Fibroblast of lung (primary cell): ENCODE results near the gene MED10. TPM values are rescaled to one million over a fixed set of nuclear protein-coding genes. Genes with fewer than 3 reads are reported as not detected.

Experiments used
- DNase-seq, 2 donors: peaks; one replicate each; pipeline versions ENCODE4 v3.0.0 to v3.0.0-alpha.2; 2010; ENCODE audit warnings: low read depth in 2 of 2
- H2AFZ ChIP-seq: 2 replicates; pipeline ENCODE4 v1.5.1; 2012; ENCODE audit warnings: low read length, control low read depth, inconsistent platforms
- H3K27ac ChIP-seq: 2 replicates; pipeline ENCODE4 v1.5.1; 2011; ENCODE audit warnings: low read length, control low read depth; ENCODE audit not compliant: insufficient read depth
- H3K27me3 ChIP-seq: 2 replicates; pipeline ENCODE4 v1.5.1; 2011; ENCODE audit warnings: mild to moderate bottlenecking, low read length; ENCODE audit not compliant: control insufficient read depth, insufficient read depth
- H3K36me3 ChIP-seq: 2 replicates; pipeline ENCODE4 v1.5.1; 2011; ENCODE audit warnings: low read length; ENCODE audit not compliant: control insufficient read depth, insufficient read depth
- H3K4me1 ChIP-seq: 2 replicates; pipeline ENCODE4 v1.5.1; 2011; ENCODE audit warnings: low read length; ENCODE audit not compliant: control insufficient read depth, insufficient read depth; ENCODE audit errors: extremely low read depth
- H3K4me2 ChIP-seq: 2 replicates; pipeline ENCODE4 v1.5.1; 2011; ENCODE audit warnings: low read length, control low read depth; ENCODE audit not compliant: insufficient read depth; ENCODE audit errors: extremely low read depth
- H3K4me3 ChIP-seq, 4 experiments: fragments of 200-600 bp in 1 of 4; sonication (generic) in 1 of 4; replicated peaks in 1 of 4; 2 replicates each; pipeline ENCODE4 v1.5.1; 2011 to 2016; ENCODE audit warnings: low read length in 4 of 4, low read depth in 3 of 4, mild to moderate bottlenecking in 3 of 4, control low read depth in 2 of 4, inconsistent platforms in 1 of 4, mixed read lengths in 1 of 4; ENCODE audit not compliant: insufficient read depth in 1 of 4; ENCODE audit errors: control extremely low read depth in 1 of 4
- H3K79me2 ChIP-seq: 2 replicates; pipeline ENCODE4 v1.5.1; 2012; ENCODE audit warnings: mild to moderate bottlenecking, low read length, inconsistent platforms; ENCODE audit not compliant: control insufficient read depth, insufficient read depth
- H3K9ac ChIP-seq: 2 replicates; pipeline ENCODE4 v1.5.1; 2011; ENCODE audit warnings: mild to moderate bottlenecking, low read length, control low read depth; ENCODE audit not compliant: insufficient read depth
- H3K9me3 ChIP-seq: 2 replicates; pipeline ENCODE4 v1.5.1; 2012; ENCODE audit warnings: low read depth, low read length; ENCODE audit not compliant: control insufficient read depth, insufficient read depth
- H4K20me1 ChIP-seq: 2 replicates; pipeline ENCODE4 v1.5.1; 2011; ENCODE audit warnings: low read length; ENCODE audit not compliant: control insufficient read depth, insufficient read depth; ENCODE audit errors: extremely low read depth
- EZH2 ChIP-seq: IDR thresholded peaks from 2 replicates; pipeline ENCODE4 v1.5.1; 2012; ENCODE audit warnings: low read length, control low read depth, mild to moderate bottlenecking; ENCODE audit errors: missing control alignments
- polyA plus RNA-seq, 2 donors: library from polyadenylated mRNA; depleted of rRNA in 1 of 2; stranded (reverse) in 1 of 2; unstranded in 1 of 2; fragments of >200 nt; gene quantifications; 2 replicates each; pipeline ENCODE4 v1.2.1, GENCODE V29; 2011 to 2012; ENCODE audit warnings: missing spikeins in 1 of 2
- total RNA-seq: library from RNA; depleted of rRNA; stranded (reverse); fragments of >200 nt; gene quantifications from 2 replicates; pipeline ENCODE4 v1.2.1, GENCODE V29; 2014
- TF ChIP-seq, protein P1 (sequence below), 2 donors: IDR thresholded peaks in 1 of 2; conservative IDR thresholded peaks in 1 of 2; 1 replicate in 1 of 2; 2 replicates in 1 of 2; pipeline ENCODE4 v1.5.1; 2011 to 2012; ENCODE audit warnings: low read length in 2 of 2, control low read depth in 1 of 2, inconsistent platforms in 1 of 2, low read depth in 1 of 2, mild to moderate bottlenecking in 1 of 2

The MED10 gene
- total and polyA plus RNA-seq, 2 donors (not counting 1 experiment from before 2014, with no cell fraction given): 13.5 to 52.9 TPM

DNA sequence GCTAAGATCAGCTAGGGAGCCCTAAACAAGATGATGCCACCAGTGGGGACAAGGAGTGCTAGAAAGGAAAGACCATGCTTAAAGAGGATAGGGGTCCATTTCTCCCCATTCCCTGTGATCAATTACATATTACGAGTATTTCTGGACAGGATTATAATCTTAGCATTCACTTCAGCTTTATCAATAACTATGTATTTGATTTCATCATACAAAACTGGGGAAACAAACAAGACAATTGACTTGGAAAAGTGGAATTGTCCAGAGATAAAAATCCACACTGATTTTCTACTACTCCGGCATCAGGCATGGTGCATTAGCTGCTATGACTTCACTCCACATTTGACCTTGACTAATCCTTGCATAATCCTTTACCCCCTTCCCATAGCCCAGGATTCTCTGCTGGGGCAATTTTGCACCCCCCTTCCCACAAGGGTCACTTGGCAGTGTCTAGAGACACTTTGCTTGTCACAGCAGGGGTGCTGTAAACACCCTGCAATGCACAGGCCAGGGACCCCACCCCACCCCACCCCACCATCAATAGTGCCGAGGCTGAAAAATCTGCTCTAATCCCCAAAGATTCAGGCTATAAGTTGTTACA, 40.4 kb upstream of the MED10 start:
- Histone ChIP-seq H2AFZ (no peak overlapping the region), H3K9me3 (no peaks in the 10 kb centered on the region), H3K27me3 (no peaks in the 10 kb centered on the region), H3K36me3 (no peaks in the 10 kb centered on the region), H4K20me1 (no peaks in the 10 kb centered on the region), H3K9ac (no peak overlapping the region), H3K4me1 (no peaks in the 10 kb centered on the region), H3K4me2 (no peak overlapping the region), H3K27ac (no peak overlapping the region), H3K4me3 (no peak overlapping the region), H3K79me2 (no peaks in the 10 kb centered on the region)
- DNase-seq: no peak
- TF ChIP-seq, protein P1, sequence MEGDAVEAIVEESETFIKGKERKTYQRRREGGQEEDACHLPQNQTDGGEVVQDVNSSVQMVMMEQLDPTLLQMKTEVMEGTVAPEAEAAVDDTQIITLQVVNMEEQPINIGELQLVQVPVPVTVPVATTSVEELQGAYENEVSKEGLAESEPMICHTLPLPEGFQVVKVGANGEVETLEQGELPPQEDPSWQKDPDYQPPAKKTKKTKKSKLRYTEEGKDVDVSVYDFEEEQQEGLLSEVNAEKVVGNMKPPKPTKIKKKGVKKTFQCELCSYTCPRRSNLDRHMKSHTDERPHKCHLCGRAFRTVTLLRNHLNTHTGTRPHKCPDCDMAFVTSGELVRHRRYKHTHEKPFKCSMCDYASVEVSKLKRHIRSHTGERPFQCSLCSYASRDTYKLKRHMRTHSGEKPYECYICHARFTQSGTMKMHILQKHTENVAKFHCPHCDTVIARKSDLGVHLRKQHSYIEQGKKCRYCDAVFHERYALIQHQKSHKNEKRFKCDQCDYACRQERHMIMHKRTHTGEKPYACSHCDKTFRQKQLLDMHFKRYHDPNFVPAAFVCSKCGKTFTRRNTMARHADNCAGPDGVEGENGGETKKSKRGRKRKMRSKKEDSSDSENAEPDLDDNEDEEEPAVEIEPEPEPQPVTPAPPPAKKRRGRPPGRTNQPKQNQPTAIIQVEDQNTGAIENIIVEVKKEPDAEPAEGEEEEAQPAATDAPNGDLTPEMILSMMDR (conservative IDR thresholded peaks at IDR 0.05 in 1 of 2, IDR thresholded peaks at IDR 0.05 in 1 of 2; ENCODE audit: low read depth in 1 of 2, low read length in 2 of 2): no peak
- TF ChIP-seq EZH2: no peak

DNA sequence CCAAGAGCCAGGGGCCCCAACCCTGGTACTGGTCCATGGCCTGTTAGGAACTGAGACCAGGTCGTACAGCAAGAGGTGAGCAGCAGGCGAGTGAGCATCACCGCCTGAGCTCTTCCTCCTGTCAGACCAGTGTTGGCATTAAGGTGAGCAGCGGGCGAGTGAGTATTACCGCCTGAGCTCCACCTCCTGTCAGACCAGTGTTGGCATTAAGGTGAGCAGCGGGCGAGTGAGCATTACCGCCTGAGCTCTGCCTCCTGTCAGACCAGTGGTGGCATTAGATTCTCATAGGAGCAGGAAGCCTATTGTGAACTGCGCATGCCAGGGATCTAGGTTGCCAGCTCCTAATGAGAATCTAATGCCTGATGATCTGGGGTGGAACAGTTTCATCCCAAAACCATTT, 39.3 kb upstream of the MED10 start:
- H4K20me1 ChIP-seq: no peaks in the 10 kb centered on the region
- H3K9ac ChIP-seq: no peak overlapping the region
- H3K79me2 ChIP-seq: no peaks in the 10 kb centered on the region
- H3K4me1 ChIP-seq: no peaks in the 10 kb centered on the region
- DNase-seq: no peak
- H3K4me2 ChIP-seq: no peak overlapping the region
- no peak overlapping the region for H2AFZ ChIP-seq
- no peak overlapping the region for H3K4me3 ChIP-seq
- H3K36me3 ChIP-seq: no peaks in the 10 kb centered on the region
- H3K9me3 ChIP-seq: no peaks in the 10 kb centered on the region
- H3K27me3 ChIP-seq: peaks cover 2% of the 10 kb centered on the region
- no peak overlapping the region for H3K27ac ChIP-seq
- no peak for TF ChIP-seq EZH2
- TF ChIP-seq, protein P1 (conservative IDR thresholded peaks at IDR 0.05 in 1 of 2, IDR thresholded peaks at IDR 0.05 in 1 of 2; ENCODE audit: low read depth in 1 of 2, low read length in 2 of 2): no peak

DNA sequence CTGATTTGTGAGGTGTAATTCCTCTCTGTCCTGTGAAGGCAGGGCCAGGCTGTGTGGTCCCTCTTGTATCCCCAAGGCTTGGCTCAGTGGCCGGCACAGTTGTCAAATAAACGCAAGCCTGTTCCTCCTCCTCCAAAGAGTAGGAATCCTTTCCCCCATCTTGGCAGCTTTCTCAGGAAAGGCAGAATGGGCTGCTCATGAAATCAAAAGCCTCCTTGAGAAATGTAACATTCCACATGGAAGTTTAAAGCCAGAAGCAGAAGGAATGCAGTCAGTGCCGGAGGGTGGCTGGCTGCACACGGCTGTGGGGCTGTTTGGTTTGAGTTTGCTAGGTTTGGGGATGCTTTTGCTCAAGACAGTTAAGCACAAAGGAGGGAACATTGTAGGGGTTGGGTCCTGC, 34.5 kb upstream of the MED10 start:
- no peak for DNase-seq
- H3K4me3 ChIP-seq: no peak overlapping the region
- no peaks in the 10 kb centered on the region for H3K79me2 ChIP-seq
- H3K4me1 ChIP-seq: no peaks in the 10 kb centered on the region
- H3K27ac ChIP-seq: no peak overlapping the region
- peaks cover 2% of the 10 kb centered on the region for H3K27me3 ChIP-seq
- H3K36me3 ChIP-seq: no peaks in the 10 kb centered on the region
- no peak overlapping the region for H2AFZ ChIP-seq
- TF ChIP-seq, protein P1 (conservative IDR thresholded peaks at IDR 0.05 in 1 of 2, IDR thresholded peaks at IDR 0.05 in 1 of 2; ENCODE audit: low read depth in 1 of 2, low read length in 2 of 2): no peak
- no peak for TF ChIP-seq EZH2
- H3K4me2 ChIP-seq: no peak overlapping the region
- no peaks in the 10 kb centered on the region for H4K20me1 ChIP-seq
- no peak overlapping the region for H3K9ac ChIP-seq
- no peaks in the 10 kb centered on the region for H3K9me3 ChIP-seq
